HG02981 (cell line): ENCODE measurements around the gene C1orf53.

Experiments
- ATAC-seq: cut with Tn5 transposase; IDR thresholded peaks from one replicate; pipeline ENCODE4 v1.9.1; 2021; ENCODE audit warnings: mild to moderate bottlenecking, moderate library complexity; ENCODE audit not compliant: unreplicated experiment

Gene C1orf53

DNA sequence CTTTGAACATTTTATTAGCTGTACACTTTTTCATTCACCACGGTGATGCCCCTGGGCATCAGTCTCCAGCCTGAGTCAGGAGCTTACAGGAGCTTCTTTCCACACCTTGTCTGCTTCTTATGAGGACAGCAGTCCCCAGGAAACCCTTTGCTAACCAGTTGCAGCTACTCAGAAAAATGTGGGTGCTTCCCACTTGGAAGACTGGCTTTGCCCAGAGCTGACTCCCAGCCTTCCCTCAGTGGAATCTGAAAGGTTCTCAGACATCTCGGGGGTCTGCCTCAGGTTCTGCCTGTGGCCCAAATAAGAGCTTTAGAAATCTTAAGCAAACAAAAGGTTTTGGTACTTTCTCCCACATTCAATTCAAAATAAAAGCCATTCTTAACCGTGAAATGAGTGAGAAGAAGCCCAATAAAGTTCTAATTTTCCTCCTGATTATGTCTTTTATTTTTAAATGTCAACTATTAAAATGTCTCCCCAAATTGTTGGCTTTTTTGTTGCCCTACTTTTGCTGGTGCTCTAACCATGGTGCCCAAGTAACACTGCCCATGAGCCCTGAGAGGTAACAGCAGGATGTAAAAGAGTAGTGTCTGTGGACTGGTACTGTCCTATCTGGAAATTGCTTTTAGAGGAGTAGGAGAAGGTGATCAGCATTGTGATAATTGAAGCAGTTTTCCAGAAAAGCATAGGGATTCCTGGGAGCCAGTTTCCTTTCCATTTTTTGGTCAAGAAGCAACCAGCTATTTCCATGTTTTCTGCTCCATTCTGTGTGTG, 5.6 kb downstream of the C1orf53 start:
- no peak for ATAC-seq

DNA sequence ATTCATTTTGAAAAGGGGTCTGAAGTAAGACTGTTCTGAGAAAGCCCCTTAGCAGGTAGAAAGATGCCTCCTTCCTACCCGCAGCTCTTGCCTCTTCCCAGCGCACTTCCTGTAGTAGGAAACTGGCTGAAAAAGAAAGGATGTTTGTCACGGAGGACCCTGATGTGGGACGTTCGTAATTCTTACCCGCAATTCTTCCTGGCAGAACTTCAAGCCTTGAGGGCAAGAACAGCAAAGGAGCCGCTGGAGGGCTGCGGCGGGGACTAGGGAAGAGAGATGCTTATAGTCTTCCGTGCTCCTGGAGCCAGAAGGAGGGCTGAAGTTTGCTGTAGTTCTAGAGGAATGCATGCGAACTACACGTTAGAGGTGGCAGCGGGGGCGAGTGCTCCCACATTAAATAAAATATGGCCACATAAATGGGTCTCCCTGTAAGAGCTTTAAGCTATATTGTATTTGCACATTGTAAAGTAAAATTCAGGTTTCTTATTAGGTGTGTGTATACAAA, 6.3 kb downstream of the C1orf53 start:
- no peak for ATAC-seq

DNA sequence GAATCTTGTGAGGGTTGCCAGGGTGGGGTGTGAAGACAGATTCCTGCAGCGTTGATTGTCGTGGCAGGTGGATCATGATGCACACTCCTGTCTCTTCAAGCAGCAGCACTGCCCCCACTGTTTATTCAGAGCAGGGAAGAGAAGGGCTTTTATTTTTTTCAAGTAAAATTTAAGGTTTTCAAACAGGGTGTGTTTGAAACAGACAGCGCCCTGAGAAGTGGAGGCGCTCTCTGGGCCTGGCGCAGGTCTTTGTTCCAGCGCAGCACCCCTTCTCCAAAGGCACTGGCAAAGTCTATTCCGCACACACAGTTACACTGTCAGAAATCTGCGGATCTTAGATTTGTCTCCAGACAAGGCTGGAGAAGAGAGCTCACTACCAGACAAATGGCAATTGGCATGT, 7.0 kb downstream of the C1orf53 start:
- no peak for ATAC-seq

DNA sequence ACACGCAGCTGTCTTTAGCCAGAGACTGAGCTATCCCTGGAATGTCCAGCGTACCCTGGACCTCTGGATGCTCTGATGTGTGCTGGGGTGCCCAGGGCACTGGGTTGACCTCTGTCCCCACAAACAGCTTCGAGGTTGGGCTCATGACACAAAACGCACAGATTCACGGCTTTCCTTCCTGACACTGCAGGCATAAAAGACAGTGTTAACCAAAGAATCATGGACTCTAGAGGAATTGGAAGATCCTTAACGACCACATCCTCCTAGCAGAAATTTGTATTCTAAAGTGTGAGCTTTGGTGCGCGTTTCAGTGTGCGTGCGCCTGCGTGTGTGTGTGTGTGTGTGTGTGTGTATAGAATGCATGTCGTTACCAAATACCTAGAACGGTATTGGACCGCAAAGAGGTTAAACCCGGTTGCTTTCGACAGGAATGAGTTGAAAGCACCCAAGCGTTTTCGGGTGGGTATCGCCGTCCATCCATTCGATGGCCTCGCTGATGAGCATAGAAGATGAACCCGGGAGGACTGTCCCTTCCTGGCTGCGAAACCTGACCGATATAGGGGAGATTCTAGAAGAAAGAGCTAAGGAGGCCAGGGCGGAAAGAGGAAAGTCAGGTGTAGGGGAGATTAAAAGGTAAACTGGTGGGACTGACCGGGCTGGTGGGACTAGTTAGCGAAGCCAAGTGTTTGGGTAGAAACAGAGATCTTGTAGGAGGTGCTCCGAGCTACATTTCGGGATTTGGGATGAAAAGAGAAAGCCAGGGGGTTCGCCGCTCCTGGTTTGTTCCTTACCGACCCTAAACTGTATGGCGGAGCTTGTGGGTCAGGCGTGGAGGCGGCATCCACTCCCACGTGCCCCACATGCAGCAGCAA, 7.9 kb downstream of the C1orf53 start:
- ATAC-seq = no peak

DNA sequence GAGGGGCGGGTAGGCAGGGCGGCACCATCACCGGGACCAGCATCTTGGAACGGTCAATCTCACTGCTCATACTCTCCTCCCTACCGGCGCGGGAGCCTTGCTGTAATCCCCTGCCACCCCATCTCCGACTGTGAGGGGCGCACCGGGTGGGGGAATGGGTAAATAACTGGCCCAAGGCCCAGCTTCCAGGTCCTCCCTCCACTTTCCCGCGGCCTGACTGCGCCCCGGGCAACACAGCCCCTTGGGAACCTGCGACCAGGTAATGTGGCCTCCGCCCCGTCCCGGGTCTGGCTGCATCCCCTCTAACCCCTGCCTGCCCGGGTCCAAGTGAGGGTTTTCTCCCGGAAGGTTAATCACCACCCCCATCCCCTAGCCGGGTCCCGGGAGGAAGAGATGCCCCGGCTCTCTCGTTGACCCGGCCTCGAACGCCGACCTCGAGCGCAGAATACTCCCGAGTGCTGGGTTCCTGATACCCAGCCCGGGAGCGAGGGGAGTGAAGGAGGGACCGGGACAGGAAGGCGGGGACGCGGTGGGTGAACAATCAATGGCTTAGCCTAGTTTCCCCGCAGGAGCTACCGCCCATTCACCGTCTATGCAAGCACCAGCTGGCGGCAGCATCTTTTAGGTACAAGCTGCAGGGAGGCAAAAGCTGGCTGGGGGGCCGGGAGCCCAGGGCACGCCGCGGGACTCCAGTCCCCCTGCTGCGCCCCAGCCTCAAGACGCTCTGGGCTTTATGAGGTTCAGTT, 8.9 kb downstream of the C1orf53 start:
- ATAC-seq = no peak

DNA sequence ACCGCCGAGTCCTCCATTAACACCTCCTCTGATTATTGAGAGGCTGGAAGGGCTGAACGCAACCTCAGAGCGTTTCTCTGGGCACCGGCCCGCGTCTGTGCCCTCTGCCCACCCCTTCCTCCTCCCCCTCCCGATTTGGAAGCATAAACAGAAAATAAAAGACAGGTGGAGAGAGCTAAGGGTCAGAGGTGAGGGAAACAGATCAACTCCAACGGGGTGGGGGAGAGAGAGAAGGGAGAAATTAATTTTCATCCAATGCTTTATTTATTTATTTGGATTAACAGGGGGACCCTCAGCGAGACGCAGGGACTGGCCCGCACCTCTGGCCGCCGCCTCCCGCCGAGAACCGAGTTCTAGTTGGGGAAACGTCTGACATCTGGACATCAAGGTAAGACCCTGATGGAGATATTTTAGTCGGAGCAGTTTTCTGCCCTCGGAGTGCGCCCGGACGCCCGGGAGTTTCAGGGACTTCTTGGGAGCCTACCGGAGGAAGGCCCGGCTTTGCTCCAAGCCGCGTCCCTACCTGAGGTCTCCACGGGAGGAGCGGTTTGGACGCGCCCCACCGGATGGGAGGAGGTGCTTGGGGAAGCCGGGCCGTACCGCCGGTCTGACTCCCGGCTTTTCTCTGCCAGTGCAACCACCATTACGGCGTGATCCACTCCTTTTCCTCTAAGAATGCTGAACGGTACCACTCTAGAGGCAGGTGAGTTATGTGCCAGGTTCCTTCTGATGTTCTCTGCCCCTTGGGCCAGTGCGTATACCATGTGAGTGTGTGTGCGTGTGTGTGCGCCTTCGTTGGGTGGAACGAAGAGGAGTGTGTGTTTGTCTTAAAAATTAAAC, 9.6 kb downstream of the C1orf53 start:
- no peak for ATAC-seq

DNA sequence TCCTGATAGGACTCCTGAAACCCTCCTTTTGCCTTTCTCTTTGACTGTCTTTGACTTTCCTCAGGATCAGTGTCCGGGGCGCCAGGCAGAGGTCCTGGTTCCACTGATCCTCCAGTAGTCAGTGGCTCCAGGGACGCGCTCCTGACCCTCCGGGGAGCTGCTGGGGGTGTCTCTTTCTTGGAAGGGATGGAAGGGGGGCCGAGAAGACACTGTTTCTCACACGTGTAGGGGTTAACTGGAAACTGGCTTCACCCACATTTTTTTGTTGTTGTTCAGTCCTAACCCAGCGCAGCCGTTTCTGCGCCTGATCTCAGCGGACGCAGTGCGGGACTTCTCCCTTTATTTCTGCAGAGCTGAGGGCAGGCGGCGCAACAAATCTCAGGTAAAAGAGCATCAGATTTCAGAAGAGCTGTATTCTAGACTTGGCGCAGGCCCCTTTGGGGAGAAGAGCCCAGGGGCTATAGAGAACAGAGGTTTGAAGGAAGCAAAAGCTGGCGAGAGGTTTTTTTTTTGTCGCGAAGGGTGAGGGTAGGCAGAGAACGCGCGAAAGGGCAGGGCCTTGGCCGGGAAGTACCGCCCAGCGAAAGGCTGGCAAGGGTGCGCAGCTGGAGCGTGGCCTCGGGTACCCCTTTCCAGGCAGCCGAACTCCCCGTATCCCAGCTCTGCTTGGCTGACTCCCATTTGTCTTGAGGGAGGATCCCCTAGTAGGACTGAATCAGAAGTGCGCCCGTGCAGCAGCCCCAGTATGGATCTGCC, 10.5 kb downstream of the C1orf53 start:
- no peak for ATAC-seq

DNA sequence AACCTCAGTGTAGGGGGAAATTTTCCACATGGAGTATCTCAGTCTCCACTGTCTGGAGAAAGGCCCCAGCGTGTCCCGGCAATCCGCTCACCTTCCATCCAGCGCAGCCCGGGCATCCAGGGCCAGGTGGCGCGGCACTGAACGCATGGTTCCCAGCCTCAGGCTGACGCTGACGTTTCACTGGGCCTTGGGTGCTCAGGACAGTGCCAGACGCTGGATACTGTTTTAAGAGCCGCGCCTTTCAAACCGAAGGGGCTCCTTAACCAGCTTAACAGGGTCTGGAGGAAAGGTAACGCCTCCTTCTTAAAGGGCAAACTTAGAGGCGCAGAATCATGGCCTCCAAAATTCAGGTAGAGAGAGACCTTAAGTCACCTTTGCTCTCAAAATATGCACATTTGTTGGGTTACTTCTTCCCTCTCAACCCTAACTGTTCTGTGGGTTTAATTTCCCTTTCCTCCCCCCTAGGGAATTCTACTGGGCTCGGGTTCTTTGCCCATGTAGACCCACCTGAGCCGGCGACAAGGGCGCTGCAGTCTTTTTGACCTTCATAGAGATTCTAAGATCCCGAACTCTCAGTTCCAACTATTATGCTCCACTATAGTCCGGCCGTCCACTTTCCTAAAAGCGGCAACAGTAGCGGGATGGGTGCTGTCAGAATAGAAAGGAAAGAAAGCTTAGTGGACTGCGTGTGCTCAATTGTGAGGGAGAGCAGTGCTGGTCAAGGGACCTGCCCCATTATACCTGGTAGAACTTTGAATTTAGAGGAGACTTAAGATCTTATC, 11.3 kb downstream of the C1orf53 start:
- ATAC-seq = no peak

DNA sequence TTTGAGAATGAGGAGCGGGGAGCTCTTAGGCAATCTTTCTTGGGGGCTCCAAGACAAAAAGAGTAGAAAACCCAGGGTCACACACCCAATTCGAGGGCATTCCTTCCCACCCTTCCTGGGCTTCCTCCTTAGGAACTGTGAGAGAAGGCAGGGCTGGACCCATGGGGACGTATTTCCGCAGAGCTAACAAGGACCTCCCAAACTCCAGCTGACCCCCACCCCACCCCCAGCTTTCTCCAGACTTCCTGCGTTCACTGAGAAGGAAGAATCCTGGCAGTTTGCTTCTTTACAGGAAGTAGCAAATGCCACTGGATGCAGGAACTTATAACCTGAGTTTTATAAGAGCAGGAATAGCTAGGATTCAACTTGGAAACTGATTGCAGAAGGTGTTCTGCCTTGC, 12.1 kb downstream of the C1orf53 start:
- no peak for ATAC-seq

DNA sequence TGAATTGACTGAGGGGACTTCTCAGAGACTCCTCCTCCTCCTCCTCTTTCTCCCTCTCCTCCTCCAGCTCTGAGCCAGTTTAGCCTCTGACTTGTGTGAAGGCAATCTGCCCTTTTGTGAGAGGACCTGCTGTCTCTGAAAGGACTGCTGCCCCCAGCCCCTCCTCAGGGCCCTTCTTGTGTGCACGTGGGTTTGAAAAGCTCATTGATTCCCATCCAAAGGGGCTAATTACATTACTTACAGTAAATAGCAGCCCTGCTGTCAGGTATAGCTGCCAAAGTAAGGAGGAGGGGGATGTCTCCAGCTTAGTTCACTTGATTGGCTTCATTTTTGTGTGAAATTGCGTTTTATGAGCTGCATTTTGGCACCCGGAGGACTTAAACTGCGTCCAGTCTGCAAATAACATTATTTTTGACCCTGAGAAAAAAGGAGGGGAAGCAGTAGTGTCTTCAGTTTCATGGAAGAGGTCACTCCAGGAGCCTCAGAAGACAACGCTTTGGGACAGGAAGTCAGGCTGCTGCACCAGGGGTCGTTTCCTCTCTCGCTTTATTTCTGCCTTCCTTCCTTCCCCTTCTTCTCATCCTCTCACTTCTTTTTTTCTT, 12.9 kb downstream of the C1orf53 start:
- no peak for ATAC-seq

DNA sequence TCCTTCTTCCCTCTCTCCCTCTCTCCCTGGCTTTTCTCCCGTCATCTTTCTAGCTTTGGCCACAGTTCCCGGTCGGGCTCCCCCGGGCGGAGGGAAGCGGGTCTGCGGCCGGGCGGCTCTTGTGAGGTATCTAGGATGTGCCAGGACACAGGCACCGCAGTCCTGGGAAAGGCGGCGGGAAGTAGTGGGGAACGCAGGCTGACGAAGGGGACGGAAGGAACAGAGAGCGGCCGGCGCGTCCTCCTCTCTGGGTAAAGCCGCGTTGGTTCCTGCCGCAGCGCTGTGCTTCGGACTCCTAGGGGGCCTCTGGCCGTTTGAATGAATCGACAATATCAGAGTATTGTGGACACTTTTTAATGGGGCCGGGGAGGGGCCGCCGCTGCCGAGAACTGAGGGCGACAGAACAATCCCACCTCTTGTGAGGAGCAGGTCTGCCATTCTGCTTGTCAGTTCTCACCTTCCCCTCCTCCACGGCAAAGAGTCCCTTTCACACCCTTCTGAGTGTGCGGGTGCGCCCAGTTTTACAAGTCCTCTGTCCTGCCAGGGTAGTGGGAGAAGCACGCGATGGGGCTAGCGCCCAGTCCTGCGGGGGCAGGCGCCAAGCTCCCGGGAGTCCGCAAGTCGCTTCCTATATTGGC, 13.6 kb downstream of the C1orf53 start:
- ATAC-seq = no peak

DNA sequence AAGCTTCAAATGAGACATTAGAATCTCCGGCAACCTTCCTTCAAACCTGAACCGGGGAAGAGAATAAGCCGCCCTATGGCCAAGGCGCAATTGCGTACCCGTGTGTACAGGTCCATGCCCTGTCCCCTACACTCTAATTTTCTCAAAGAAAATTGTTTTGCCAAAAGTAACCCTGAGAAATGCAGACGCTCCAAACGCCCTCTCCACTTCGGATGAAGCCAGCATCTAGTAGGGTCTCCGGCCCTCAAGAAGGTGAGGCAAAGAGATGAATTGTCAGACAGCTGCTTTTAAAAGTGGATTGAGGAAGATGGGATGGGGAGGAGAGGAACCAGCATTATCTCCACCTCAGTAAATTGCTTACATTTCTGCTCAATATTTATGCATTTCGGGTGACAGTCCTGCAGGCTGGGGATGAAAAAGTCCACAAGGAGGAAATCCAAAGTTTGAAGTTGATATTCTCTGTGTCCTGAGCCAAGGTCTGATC, 14.1 kb downstream of the C1orf53 start:
- ATAC-seq = no peak

DNA sequence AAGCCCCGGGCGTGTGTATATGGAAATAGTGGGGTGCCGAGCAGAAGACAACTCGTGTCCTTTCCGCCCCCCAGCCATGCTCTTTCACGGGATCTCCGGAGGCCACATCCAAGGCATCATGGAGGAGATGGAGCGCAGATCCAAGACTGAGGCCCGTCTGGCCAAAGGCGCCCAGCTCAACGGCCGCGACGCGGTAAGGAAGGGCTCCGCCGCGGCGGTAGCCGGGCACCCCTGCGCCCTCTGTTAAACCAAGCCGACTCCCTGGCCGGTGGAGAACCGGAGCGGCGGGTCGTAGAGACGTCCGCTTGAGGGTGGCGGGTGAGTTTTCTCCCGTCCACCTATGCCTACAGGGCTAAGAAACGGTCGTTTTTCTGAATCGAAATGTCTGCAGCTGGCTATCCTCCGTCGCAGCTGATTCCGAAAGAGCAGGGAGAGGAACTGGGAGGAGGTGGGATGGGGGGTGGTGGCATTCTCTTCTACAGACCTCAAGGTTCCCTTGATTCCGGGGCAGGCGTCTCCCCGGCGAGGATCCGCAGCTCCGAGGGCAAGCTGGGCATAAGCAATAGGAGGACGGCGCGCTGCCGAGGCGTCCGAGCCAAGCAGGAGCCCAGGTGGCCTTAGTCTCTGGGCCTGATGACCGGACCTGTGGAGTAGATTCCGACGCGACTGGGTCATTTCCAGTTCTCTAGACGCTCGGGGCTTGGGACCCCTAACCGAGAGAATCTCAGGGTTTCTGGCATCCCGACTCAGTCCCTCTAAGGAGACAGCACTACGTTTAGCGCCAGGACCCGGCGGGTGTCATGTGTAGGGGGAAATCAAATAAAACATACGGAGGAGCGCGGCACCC, 15.6 kb downstream of the C1orf53 start:
- ATAC-seq = no peak

DNA sequence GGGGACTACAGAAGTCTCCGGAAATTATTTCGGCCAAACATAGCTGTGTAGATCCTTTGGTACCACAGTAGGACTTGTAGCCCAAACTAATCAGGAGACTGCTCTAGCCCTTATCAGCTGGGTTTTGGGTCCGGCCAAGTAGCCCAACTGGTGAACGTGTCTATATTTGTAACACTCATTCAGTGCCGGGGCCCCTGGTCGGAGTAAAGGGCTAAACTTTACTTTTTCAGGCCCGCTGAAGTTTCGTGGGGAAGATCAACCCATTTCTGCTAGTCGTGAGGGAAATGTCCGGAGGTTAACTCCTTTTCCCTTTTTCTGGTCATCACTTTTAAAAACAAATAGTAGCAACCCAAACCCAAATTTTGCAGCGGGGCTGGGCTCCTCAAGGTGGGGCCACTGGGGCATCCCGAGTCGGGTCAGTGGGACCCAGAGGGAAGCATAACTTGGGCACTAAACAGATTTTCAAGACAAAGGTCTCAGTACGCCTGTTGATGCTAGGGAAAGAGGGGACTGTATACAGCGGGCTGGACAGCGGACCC, 16.4 kb downstream of the C1orf53 start:
- no peak for ATAC-seq

DNA sequence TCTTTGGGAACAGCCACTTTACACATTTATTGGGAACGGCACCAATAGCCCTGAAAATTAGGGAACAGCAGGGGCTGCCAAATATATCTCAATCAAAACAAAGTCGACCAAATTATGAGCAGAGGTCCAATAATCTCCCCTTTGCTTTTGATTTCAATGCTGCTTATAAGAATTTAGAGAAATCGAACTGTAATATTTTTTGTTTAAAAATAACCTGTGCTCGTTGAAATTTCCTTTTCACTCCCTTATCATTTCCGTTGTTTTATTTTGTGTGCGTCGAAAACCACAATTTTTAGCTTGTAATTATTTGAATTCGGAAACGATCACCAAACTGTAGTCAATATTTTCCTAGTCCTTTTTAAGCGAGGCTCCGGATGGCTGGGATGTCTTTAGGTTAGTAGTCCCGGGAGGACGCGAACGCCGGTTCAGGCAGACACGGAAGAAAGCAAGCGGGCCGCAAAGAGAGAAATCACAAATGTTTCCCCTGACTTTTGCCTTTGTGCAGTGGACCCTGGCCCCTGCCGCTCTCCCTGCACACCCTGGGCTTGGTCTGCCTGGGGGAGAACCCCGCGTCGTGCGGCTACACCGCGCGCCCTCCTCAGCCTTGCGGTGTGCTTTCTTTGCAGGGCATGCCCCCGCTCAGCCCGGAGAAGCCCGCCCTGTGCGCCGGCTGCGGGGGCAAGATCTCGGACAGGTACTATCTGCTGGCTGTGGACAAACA, 17.1 kb downstream of the C1orf53 start:
- no peak for ATAC-seq

DNA sequence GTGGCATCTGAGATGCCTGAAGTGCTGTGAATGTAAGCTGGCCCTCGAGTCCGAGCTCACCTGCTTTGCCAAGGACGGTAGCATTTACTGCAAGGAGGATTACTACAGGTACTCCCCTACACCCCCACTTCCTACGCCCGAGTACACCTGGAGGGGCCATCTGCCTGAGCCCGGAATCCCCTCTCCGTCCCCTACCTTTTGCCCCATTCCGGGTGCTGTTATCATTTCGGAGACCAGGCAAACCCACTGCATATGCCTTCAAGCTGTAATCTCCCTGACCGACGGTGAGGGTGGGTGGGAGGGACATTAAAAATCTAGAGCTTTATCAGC, 17.6 kb downstream of the C1orf53 start:
- no peak for ATAC-seq
